HT-29 (cell line): ENCODE measurements around the gene CNOT2. TPM values are rescaled to one million over a fixed set of nuclear protein-coding genes. Genes with fewer than 3 reads are reported as not detected.

Source experiments
- DNase-seq: peaks from one replicate; pipeline ENCODE4 v3.0.0-alpha.2; 2015; ENCODE audit warnings: low spot score
- total RNA-seq: library from RNA; depleted of rRNA; stranded (reverse); fragments of >200 nt; shearing (Covaris generic); gene quantifications from 2 replicates; pipeline ENCODE4 v1.2.3, GENCODE V29; 2014

CNOT2 gene
- total RNA-seq, 1 experiment from 2014 or later: 91.4 TPM

GRCh38 chr12:70304684-70305555 lies 61.7 kb downstream of the CNOT2 start:
- peak; percentile 77 for DNase-seq

GRCh38 chr12:70305794-70306193 lies 62.6 kb downstream of the CNOT2 start:
- no peak for DNase-seq

- no peak for DNase-seq
Measured at GRCh38 chr12:70306676-70307075, 63.4 kb downstream of the CNOT2 start.

GRCh38 chr12:70307868-70308267 lies 64.6 kb downstream of the CNOT2 start:
- DNase-seq: no peak

GRCh38 chr12:70309348-70309747 lies 66.1 kb downstream of the CNOT2 start:
- no peak for DNase-seq

- DNase-seq: no peak
Measured at GRCh38 chr12:70314145-70314544, 70.9 kb downstream of the CNOT2 start.

GRCh38 chr12:70317781-70318180 lies 74.5 kb downstream of the CNOT2 start:
- no peak for DNase-seq

- DNase-seq: no peak
Measured at GRCh38 chr12:70319605-70320004, 76.4 kb downstream of the CNOT2 start.

GRCh38 chr12:70321191-70321590 lies 78.0 kb downstream of the CNOT2 start:
- no peak for DNase-seq

GRCh38 chr12:70327541-70327940 lies 84.3 kb downstream of the CNOT2 start:
- no peak for DNase-seq

GRCh38 chr12:70329728-70330127 lies 86.5 kb downstream of the CNOT2 start:
- DNase-seq: no peak

- no peak for DNase-seq
Measured at GRCh38 chr12:70330158-70330557, 86.9 kb downstream of the CNOT2 start.

- DNase-seq: no peak
Measured at GRCh38 chr12:70332236-70332635, 89.0 kb downstream of the CNOT2 start.

- DNase-seq: no peak
Measured at GRCh38 chr12:70334742-70335141, 91.5 kb downstream of the CNOT2 start.

GRCh38 chr12:70338531-70338930 lies 95.3 kb downstream of the CNOT2 start:
- DNase-seq: no peak

- DNase-seq: no peak
Measured at GRCh38 chr12:70351076-70351475, 107.8 kb downstream of the CNOT2 start.

- DNase-seq: no peak
Measured at GRCh38 chr12:70353780-70354660, 110.8 kb downstream of the CNOT2 start.

GRCh38 chr12:70354787-70355186 lies 111.6 kb downstream of the CNOT2 start:
- no peak for DNase-seq

- DNase-seq: no peak
Measured at GRCh38 chr12:70355972-70356371, 112.7 kb downstream of the CNOT2 start.

GRCh38 chr12:70359458-70360197 lies 116.4 kb downstream of the CNOT2 start:
- no peak for DNase-seq

- DNase-seq: no peak
Measured at GRCh38 chr12:70360218-70360617, 117.0 kb downstream of the CNOT2 start.
